ENCODE measurements around the gene RHBDF2.

DNA sequence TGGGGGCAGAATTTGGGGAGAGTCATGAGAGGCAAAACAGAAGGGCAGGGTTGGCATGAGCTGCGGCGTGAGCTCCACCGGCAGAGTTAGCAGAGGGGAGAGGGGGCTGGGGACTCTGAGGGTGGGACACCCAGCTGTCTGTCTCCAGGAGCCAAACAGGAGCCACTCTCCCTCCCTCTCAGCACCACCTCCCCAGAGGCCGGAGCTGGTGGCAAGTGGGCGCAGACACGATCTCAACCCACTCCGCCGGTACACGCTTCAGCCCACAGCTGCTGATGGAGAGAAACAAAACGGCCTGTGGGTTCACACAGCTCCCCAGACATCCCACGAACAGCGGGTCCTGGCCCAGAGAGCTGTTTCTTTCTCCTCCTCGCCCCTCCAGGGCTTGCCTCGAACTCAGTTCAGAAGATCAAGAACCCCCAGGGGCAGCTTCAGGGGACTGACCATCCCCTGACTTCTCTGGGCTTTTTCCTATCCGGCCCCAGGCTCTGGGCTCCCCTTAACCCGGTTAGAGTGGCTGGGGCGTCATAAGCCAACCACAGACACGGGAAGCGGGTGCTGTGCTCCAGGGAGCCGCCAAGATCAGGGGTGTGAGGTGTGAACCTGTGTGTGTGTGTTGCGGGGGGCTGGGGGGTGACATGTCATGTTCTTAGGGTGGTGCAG, 7.6 kb downstream of the RHBDF2 start:
- TF ChIP-seq, protein P1, sequence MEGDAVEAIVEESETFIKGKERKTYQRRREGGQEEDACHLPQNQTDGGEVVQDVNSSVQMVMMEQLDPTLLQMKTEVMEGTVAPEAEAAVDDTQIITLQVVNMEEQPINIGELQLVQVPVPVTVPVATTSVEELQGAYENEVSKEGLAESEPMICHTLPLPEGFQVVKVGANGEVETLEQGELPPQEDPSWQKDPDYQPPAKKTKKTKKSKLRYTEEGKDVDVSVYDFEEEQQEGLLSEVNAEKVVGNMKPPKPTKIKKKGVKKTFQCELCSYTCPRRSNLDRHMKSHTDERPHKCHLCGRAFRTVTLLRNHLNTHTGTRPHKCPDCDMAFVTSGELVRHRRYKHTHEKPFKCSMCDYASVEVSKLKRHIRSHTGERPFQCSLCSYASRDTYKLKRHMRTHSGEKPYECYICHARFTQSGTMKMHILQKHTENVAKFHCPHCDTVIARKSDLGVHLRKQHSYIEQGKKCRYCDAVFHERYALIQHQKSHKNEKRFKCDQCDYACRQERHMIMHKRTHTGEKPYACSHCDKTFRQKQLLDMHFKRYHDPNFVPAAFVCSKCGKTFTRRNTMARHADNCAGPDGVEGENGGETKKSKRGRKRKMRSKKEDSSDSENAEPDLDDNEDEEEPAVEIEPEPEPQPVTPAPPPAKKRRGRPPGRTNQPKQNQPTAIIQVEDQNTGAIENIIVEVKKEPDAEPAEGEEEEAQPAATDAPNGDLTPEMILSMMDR (IDR thresholded peaks at IDR 0.05): no peak
- no peak for TF ChIP-seq POLR2A (IDR thresholded peaks at IDR 0.05)

Data from testis (tissue), 2 donors.